ENCODE results near the gene FANCC. TPM values are rescaled to one million over a fixed set of nuclear protein-coding genes. Genes with fewer than 3 reads are reported as not detected.
"Not testable (repeated sequence)": the region's sequence is repeated elsewhere in the genome, so short reads cannot be mapped to it uniquely, and the experiment has no call there.

FANCC gene
- total RNA-seq, 4 donors from 2014 or later: 7.7 to 27.8 (median 9.0) TPM

GRCh38 chr9:95283673-95284072 lies 33.8 kb downstream of the FANCC start:
- Histone ChIP-seq H3K9me3 (peaks cover 8% of the 10 kb centered on the region), H3K27me3 (no peaks in the 10 kb centered on the region), H3K4me3 (no peak overlapping the region), H3K36me3 (no peaks in the 10 kb centered on the region), H3K4me1 (no peaks in the 10 kb centered on the region), H3K27ac (no peak overlapping the region)
- no peak for DNase-seq (ENCODE audit: low spot score in 2 of 2)
- WGBS: 58% methylated on average over 2 of the region's 2 CpGs
- TF ChIP-seq, protein P1, sequence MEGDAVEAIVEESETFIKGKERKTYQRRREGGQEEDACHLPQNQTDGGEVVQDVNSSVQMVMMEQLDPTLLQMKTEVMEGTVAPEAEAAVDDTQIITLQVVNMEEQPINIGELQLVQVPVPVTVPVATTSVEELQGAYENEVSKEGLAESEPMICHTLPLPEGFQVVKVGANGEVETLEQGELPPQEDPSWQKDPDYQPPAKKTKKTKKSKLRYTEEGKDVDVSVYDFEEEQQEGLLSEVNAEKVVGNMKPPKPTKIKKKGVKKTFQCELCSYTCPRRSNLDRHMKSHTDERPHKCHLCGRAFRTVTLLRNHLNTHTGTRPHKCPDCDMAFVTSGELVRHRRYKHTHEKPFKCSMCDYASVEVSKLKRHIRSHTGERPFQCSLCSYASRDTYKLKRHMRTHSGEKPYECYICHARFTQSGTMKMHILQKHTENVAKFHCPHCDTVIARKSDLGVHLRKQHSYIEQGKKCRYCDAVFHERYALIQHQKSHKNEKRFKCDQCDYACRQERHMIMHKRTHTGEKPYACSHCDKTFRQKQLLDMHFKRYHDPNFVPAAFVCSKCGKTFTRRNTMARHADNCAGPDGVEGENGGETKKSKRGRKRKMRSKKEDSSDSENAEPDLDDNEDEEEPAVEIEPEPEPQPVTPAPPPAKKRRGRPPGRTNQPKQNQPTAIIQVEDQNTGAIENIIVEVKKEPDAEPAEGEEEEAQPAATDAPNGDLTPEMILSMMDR (IDR thresholded peaks at IDR 0.05): no peak
- TF ChIP-seq POLR2A (IDR thresholded peaks at IDR 0.05) (no peak), EP300 (IDR thresholded peaks at IDR 0.05) (no peak), POLR2AphosphoS5 (IDR thresholded peaks at IDR 0.05) (no peak)

- TF ChIP-seq, protein P1 (IDR thresholded peaks at IDR 0.05): no peak
- TF ChIP-seq POLR2AphosphoS5 (IDR thresholded peaks at IDR 0.05) (no peak), EP300 (IDR thresholded peaks at IDR 0.05) (no peak), POLR2A (IDR thresholded peaks at IDR 0.05) (no peak)
- DNase-seq (ENCODE audit: low spot score in 2 of 2): no peak
- Histone ChIP-seq H3K27ac (no peak overlapping the region), H3K27me3 (no peaks in the 10 kb centered on the region), H3K4me3 (no peak overlapping the region), H3K36me3 (no peaks in the 10 kb centered on the region), H3K9me3 (peaks cover 8% of the 10 kb centered on the region), H3K4me1 (no peaks in the 10 kb centered on the region)
Measured at GRCh38 chr9:95282332-95282731, 35.2 kb downstream of the FANCC start.

GRCh38 chr9:95280745-95281144 lies 36.8 kb downstream of the FANCC start:
- Histone ChIP-seq H3K27ac (no peak overlapping the region), H3K9me3 (peaks cover 8% of the 10 kb centered on the region), H3K36me3 (no peaks in the 10 kb centered on the region), H3K27me3 (no peaks in the 10 kb centered on the region), H3K4me3 (no peak overlapping the region), H3K4me1 (no peaks in the 10 kb centered on the region)
- TF ChIP-seq POLR2A (IDR thresholded peaks at IDR 0.05): no peak
- no peak for TF ChIP-seq POLR2AphosphoS5 (IDR thresholded peaks at IDR 0.05)
- TF ChIP-seq, protein P1 (IDR thresholded peaks at IDR 0.05): no peak
- no peak for TF ChIP-seq EP300 (IDR thresholded peaks at IDR 0.05)
- 100% methylated on average over 1 of the region's 1 CpG for WGBS
- no peak for DNase-seq (ENCODE audit: low spot score in 2 of 2)

DNA sequence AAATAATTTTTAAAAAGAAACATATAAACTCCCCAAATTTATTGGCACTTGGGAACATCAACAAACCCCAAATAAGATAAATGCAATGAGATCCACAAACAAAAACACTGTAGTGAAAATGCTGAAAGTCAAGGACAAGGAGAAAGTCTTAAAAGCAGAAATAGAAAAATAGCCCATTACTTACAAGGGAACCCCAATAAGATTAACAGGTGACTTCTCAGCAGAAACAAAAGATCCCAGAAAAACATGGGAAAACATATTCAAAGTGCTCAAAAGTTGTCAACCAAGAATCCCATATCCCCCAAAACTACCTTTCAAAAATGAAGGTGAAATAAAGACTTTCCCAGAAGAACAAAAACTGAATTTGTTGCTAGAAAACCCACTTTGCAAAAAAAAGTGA lies 40.0 kb downstream of the FANCC start:
- H3K36me3 ChIP-seq: no peaks in the 10 kb centered on the region
- H3K4me1 ChIP-seq: no peaks in the 10 kb centered on the region
- no peaks in the 10 kb centered on the region for H3K27me3 ChIP-seq
- no peak for DNase-seq (ENCODE audit: low spot score in 2 of 2)
- peaks cover 8% of the 10 kb centered on the region for H3K9me3 ChIP-seq
- TF ChIP-seq POLR2A (IDR thresholded peaks at IDR 0.05) (no peak), POLR2AphosphoS5 (IDR thresholded peaks at IDR 0.05) (no peak), EP300 (IDR thresholded peaks at IDR 0.05) (no peak)
- TF ChIP-seq, protein P1 (IDR thresholded peaks at IDR 0.05): no peak
- no peak overlapping the region for H3K4me3 ChIP-seq
- no peak overlapping the region for H3K27ac ChIP-seq

- no peak overlapping the region for H3K4me3 ChIP-seq
- H3K27me3 ChIP-seq: no peaks in the 10 kb centered on the region
- H3K4me1 ChIP-seq: no peaks in the 10 kb centered on the region
- H3K36me3 ChIP-seq: no peaks in the 10 kb centered on the region
- H3K27ac ChIP-seq: no peak overlapping the region
- 93% methylated on average over 8 of the region's 8 CpGs for WGBS
- no peak for TF ChIP-seq EP300 (IDR thresholded peaks at IDR 0.05)
- TF ChIP-seq, protein P1 (IDR thresholded peaks at IDR 0.05): no peak
- no peak for TF ChIP-seq POLR2AphosphoS5 (IDR thresholded peaks at IDR 0.05)
- no peak for TF ChIP-seq POLR2A (IDR thresholded peaks at IDR 0.05)
- peaks cover 8% of the 10 kb centered on the region for H3K9me3 ChIP-seq
- DNase-seq (ENCODE audit: low spot score in 2 of 2): no peak
Measured at GRCh38 chr9:95276395-95276954, 41.0 kb downstream of the FANCC start.

- not testable (repeated sequence) for H3K27me3 ChIP-seq; H3K4me1 ChIP-seq; H3K9me3 ChIP-seq; H3K4me3 ChIP-seq; H3K36me3 ChIP-seq; H3K27ac ChIP-seq; DNase-seq (ENCODE audit: low spot score in 2 of 2)
- WGBS: 96% methylated on average over 2 of the region's 2 CpGs
Measured at GRCh38 chr9:95274160-95274559, 43.3 kb downstream of the FANCC start.
